Panc1 (cell line): Measurements from ENCODE around the gene PLCXD1. TPM values are rescaled to one million over a fixed set of nuclear protein-coding genes. Genes with fewer than 3 reads are reported as not detected.
"Not testable (repeated sequence)": the region's sequence is repeated elsewhere in the genome, so short reads cannot be mapped to it uniquely, and the experiment has no call there.

ENCODE experiments used
- ATAC-seq: fragments of 200-7000 bp; cut with Tn5 transposase; 2 replicates; pipeline ENCODE4 v1.9.1; 2020; ENCODE audit warnings: mild to moderate bottlenecking, moderate library complexity
- BruUV-seq: library from RNA; stranded (reverse); fragments of 400-500 nt; replicated peaks from 2 replicates; lab custom pipeline; 2021; lab: Mats Ljungman, UMichigan
- CTCF ChIA-PET: fragments of 300-600 bp; sonication (Branson Sonifier 250); formaldehyde crosslinking; loops from one replicate; lab custom pipeline; 2022; ENCODE audit warnings: antibody characterized with exemption; lab: Charles Lee
- POLR2A ChIA-PET: fragments of 300-600 bp; sonication (Branson Sonifier 250); formaldehyde crosslinking; loops from one replicate; lab custom pipeline; 2022; ENCODE audit warnings: antibody characterized with exemption; lab: Charles Lee
- DNase-seq: peaks from one replicate; pipeline ENCODE4 v3.0.0-alpha.2; 2010; ENCODE audit warnings: low read depth, low spot score
- H3K27ac ChIP-seq: 2 replicates; pipeline ENCODE4 v1.5.1; 2011; ENCODE audit warnings: mild to moderate bottlenecking, low read length, inconsistent platforms
- H3K27me3 ChIP-seq: fragments of 200-500 bp; sonication (Bioruptor generic); 2 replicates; pipeline ENCODE4 v1.6.0; 2014; ENCODE audit warnings: low read length, inconsistent platforms; ENCODE audit not compliant: control insufficient read depth, insufficient read depth
- H3K36me3 ChIP-seq: fragments of 200-500 bp; sonication (Bioruptor generic); 2 replicates; pipeline ENCODE4 v1.5.1; 2014; ENCODE audit warnings: inconsistent platforms, mild to moderate bottlenecking, low read length, moderate library complexity; ENCODE audit not compliant: control insufficient read depth, insufficient read depth
- H3K4me1 ChIP-seq: 2 replicates; pipeline ENCODE4 v1.5.1; 2011; ENCODE audit warnings: inconsistent platforms, mild to moderate bottlenecking, low read length, moderate library complexity; ENCODE audit not compliant: control insufficient read depth, insufficient read depth
- H3K4me3 ChIP-seq, 2 experiments: 2 replicates each; pipeline ENCODE4 v1.5.1; 2011 to 2012; ENCODE audit warnings: low read depth in 2 of 2, low read length in 2 of 2, mild to moderate bottlenecking in 2 of 2, inconsistent platforms in 1 of 2, moderate library complexity in 1 of 2
- H3K9me3 ChIP-seq: fragments of 200-500 bp; sonication (Bioruptor generic); 2 replicates; pipeline ENCODE4 v1.5.1; 2014; ENCODE audit warnings: low read depth, mild to moderate bottlenecking, inconsistent platforms, low read length, moderate library complexity; ENCODE audit not compliant: control insufficient read depth, insufficient read depth
- POLR2AphosphoS5 ChIP-seq: IDR thresholded peaks from 2 replicates; pipeline ENCODE4 v1.6.1; 2012; ENCODE audit warnings: mild to moderate bottlenecking, low read depth, low read length, moderate library complexity
- SIN3A ChIP-seq: IDR thresholded peaks from 2 replicates; pipeline ENCODE4 v1.6.1; 2012; ENCODE audit warnings: low read depth, mild to moderate bottlenecking, low read length, moderate library complexity, borderline replicate concordance; ENCODE audit not compliant: insufficient read depth
- TCF7L2 ChIP-seq: IDR thresholded peaks from 2 replicates; pipeline ENCODE4 v1.6.1; 2011; ENCODE audit warnings: mild to moderate bottlenecking, low read depth, low read length, inconsistent platforms
- in situ Hi-C: cut with HindIII; loops from 2 replicates; pipeline ENCODE4 v1.10.0; 2016; ENCODE audit warnings: low sequenced_read_pairs, low pct_unique_long_range_greater_than_20kb
- intact Hi-C: fragments of 100-400 bp; cut with micrococcal nuclease; formaldehyde crosslinking; loops from one replicate; pipeline ENCODE4 v1.10.0; 2022; ENCODE audit not compliant: unreplicated experiment
- total RNA-seq: library from RNA; stranded (reverse); gene quantifications from one replicate; pipeline ENCODE4 v1.2.1, GENCODE V29; 2021; ENCODE audit not compliant: unreplicated experiment
- TF ChIP-seq, protein P1 (sequence below), 2 experiments: IDR thresholded peaks; 2 replicates each; pipeline ENCODE4 v1.6.1; 2011 to 2012; ENCODE audit warnings: low read depth in 2 of 2, control low read depth in 1 of 2, low read length in 1 of 2, mild to moderate bottlenecking in 1 of 2, moderate library complexity in 1 of 2; ENCODE audit not compliant: insufficient read depth in 1 of 2

PLCXD1 gene
- total RNA-seq, 1 experiment from 2014 or later: 54.9 TPM

DNA sequence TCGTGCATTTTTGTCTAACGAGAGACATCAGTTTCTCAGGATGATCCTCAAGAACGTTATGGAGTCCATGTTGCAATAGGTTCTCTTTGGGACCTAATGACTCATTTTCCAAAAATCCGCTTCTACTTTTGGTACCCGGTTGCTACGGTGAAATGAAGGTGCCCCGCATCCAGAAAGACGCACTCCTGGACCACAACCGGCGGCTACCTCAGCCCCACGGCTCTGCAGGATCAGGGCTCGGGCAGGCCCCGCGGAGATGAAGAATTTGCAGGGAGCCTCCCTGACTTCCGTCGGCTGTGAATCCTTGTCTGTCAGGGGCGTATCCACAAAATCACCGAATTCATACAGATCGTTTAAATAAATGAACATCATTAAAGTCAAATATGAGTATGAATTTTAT lies 21.8 kb downstream of the PLCXD1 start:
- peaks cover 4% of the 10 kb centered on the region; the same call in 1 of the 2 replicates for H3K36me3 ChIP-seq
- POLR2A ChIA-PET: no interaction called here
- no peak for TF ChIP-seq POLR2AphosphoS5
- TF ChIP-seq, protein P1, sequence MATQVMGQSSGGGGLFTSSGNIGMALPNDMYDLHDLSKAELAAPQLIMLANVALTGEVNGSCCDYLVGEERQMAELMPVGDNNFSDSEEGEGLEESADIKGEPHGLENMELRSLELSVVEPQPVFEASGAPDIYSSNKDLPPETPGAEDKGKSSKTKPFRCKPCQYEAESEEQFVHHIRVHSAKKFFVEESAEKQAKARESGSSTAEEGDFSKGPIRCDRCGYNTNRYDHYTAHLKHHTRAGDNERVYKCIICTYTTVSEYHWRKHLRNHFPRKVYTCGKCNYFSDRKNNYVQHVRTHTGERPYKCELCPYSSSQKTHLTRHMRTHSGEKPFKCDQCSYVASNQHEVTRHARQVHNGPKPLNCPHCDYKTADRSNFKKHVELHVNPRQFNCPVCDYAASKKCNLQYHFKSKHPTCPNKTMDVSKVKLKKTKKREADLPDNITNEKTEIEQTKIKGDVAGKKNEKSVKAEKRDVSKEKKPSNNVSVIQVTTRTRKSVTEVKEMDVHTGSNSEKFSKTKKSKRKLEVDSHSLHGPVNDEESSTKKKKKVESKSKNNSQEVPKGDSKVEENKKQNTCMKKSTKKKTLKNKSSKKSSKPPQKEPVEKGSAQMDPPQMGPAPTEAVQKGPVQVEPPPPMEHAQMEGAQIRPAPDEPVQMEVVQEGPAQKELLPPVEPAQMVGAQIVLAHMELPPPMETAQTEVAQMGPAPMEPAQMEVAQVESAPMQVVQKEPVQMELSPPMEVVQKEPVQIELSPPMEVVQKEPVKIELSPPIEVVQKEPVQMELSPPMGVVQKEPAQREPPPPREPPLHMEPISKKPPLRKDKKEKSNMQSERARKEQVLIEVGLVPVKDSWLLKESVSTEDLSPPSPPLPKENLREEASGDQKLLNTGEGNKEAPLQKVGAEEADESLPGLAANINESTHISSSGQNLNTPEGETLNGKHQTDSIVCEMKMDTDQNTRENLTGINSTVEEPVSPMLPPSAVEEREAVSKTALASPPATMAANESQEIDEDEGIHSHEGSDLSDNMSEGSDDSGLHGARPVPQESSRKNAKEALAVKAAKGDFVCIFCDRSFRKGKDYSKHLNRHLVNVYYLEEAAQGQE (IDR thresholded peaks at IDR 0.05; ENCODE audit: insufficient read depth in 1 of 2, low read depth in 2 of 2, low read length in 1 of 2): no peak
- no peak for TF ChIP-seq SIN3A
- no peak for TF ChIP-seq TCF7L2
- no peak overlapping the region for H3K27ac ChIP-seq
- intact Hi-C loops: no loop called here
- no peak overlapping the region for H3K4me3 ChIP-seq
- ATAC-seq (no peak), DNase-seq (no peak)
- CTCF ChIA-PET: no interaction called here
- H3K9me3 ChIP-seq: no peaks in the 10 kb centered on the region
- BruUV-seq: TSS peak; percentile 86
- in situ Hi-C loops: no loop called here
- H3K4me1 ChIP-seq: no peaks in the 10 kb centered on the region
- H3K27me3 ChIP-seq: no peaks in the 10 kb centered on the region

DNA sequence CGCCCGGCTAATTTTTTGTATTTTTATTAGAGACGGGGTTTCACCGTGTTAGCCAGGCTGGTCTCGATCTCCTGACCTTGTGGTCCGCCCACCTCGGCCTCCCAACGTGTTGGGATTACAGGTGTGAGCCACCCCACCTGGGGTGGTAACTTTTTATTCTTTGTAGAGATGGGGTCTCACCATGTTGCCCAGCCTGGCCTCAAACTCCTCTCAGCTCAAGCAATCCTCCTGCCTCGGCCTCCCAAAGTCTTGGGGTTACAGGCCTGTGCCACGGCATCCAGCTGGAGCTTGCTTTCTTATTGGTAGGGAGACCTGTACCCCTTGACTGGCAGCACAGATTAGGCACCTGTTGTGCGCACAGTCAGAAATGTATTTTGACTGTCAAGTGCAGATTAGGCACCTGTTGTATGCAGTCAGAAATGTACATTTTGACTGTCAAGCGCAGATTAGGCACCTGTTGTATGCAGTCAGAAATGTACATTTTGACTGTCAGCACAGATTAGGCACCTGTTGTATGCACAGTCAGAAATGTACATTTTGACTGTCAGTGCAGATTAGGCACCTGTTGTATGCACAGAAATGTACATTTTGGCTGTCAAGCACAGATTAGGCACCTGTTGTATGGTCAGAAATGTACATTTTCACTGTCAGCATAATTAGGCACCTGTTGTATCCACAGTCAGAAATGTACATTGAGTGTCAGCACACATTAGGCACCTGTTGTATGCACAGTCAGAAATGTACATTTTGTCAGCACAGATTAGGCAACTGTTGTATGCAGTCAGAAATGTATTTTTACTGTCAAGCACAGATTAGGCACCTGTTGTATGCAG lies 24.8 kb downstream of the PLCXD1 start:
- H3K27me3 ChIP-seq, H3K9me3 ChIP-seq, H3K36me3 ChIP-seq, in situ Hi-C loops, BruUV-seq, H3K4me1 ChIP-seq, CTCF ChIA-PET, DNase-seq, POLR2A ChIA-PET, ATAC-seq, H3K27ac ChIP-seq, H3K4me3 ChIP-seq, intact Hi-C loops: not testable (repeated sequence)

DNA sequence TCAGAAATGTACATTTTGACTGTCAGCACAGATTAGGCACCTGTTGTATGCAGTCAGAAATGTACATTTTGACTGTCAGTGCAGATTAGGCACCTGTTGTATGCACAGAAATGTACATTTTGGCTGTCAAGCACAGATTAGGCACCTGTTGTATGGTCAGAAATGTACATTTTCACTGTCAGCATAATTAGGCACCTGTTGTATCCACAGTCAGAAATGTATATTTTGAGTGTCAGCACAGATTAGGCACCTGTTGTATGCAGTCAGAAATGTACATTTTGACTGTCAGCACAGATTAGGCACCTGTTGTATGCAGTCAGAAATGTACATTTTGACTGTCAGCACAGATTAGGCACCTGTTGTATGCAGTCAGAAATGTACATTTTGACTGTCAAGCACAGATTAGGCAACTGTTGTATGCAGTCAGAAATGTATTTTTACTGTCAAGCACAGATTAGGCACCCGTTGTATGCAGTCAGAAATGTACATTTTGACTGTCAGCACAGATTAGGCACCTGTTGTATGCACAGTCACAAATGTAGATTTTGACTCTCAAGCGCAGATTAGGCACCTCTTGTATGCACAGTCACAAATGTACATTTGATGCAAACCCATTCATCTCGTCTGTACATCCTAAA lies 25.6 kb downstream of the PLCXD1 start:
- H3K36me3 ChIP-seq, intact Hi-C loops: not testable (repeated sequence)

More for the DNA sequence above, 25.6 kb downstream of the PLCXD1 start:
- H3K27ac ChIP-seq, CTCF ChIA-PET, H3K4me3 ChIP-seq, BruUV-seq, DNase-seq, H3K9me3 ChIP-seq, H3K4me1 ChIP-seq, ATAC-seq, H3K27me3 ChIP-seq, POLR2A ChIA-PET, in situ Hi-C loops: not testable (repeated sequence)
